Measurements from ENCODE around the gene MRAS.
"Not testable (repeated sequence)": the region's sequence is repeated elsewhere in the genome, so short reads cannot be mapped to it uniquely, and the experiment has no call there.

Gene MRAS

GRCh38 chr3:138452436-138452835, 104.1 kb downstream of the MRAS start:
- DNase-seq: no peak
- TF ChIP-seq POLR2A (IDR thresholded peaks at IDR 0.05; ENCODE audit: low read length): no peak
- no peak for TF ChIP-seq GATA1 (IDR thresholded peaks at IDR 0.05; ENCODE audit: low read depth, low read length)

- not testable (repeated sequence) for DNase-seq
These were observed 105.6 kb downstream of the MRAS start for GRCh38 chr3:138453940-138454339.

Measured in erythroblast (primary cell).